Anterior cingulate cortex (tissue), 58 donors: ENCODE results near the gene STK39.

Source experiments
- DNase-seq, 58 donors: peaks; one replicate each; lab custom pipeline; 2025; lab: John Stamatoyannopoulos, UW

The STK39 gene

DNA sequence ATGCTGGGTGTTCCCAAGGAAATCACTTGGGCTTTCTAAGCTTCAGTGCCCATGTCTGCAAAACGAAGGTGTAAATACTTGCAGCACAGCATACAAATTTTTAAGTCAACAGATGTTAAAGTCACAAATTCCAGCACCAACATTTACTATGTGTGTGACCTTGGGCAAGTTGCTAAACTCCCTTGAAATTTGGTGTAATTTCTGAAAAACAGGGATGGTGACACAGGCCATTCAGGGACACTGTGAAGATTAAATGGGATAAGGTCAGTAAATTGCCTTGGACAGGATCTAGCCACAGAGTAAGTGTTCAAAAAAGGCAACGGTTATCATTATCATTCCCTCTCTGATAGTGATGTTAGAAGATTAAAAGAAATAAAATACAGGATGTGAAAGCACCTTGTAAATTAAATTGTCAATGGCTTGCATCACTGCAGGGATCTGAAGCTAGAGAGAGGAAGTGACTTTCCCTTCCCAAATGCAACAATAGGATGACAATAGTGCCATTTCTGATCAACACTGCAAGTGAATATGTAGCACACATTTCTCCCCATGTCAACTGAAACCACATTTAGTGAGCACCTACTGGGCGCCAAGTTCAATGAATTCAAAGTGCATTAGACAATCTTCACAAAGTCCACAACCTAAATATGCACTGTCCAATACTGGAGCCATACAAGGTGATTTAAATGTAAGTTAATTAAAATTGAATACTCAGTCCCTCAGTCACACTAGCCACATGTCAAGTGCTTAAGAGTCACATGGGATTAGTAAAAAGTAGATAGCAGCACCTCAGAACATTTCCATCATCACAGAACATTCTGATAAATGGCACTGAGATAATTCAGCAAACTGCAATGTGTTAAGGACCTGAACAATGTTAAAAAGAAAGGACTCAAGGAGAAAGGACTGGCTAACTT lies 81.2 kb downstream of the STK39 start:
- no peak for DNase-seq

DNA sequence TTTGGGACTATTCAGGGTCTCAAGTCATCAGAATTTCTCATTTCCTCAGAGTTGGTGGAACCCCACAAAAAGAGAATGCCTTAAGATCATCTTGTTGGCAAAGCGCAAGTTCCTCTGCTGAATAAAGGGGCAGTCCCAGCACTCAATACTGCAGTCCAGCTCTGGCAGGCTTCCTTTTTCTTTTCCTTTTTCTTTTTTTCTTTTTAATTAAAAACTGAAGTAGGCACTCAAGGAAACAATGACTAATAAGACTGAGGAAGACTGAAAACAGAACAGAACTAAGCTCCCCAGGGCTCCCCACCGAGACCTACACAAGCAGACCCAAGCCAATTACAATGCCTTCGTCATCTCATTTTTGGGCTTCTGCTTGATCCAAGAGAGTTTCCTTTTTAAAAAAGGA lies 82.0 kb downstream of the STK39 start:
- DNase-seq, result no peak

DNA sequence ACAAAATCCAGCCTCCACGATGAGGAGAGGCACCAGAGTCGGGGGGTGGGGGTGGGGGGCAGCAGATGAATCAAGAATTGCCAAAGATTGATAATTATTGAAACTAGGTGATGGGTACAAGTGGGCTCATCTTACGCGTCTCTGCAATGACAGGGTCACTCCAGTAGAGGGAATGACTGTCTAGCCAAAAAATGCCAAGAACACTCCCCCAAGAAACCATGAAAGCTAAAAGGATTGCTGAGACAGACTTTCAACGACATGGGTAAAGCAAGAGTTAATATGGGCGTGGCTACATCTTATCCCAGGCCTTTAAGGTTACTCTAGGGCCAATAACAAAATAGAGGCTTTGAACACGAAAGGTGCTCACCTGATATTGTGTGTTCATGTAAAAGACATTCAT lies 86.5 kb downstream of the STK39 start:
- DNase-seq, result no peak

DNA sequence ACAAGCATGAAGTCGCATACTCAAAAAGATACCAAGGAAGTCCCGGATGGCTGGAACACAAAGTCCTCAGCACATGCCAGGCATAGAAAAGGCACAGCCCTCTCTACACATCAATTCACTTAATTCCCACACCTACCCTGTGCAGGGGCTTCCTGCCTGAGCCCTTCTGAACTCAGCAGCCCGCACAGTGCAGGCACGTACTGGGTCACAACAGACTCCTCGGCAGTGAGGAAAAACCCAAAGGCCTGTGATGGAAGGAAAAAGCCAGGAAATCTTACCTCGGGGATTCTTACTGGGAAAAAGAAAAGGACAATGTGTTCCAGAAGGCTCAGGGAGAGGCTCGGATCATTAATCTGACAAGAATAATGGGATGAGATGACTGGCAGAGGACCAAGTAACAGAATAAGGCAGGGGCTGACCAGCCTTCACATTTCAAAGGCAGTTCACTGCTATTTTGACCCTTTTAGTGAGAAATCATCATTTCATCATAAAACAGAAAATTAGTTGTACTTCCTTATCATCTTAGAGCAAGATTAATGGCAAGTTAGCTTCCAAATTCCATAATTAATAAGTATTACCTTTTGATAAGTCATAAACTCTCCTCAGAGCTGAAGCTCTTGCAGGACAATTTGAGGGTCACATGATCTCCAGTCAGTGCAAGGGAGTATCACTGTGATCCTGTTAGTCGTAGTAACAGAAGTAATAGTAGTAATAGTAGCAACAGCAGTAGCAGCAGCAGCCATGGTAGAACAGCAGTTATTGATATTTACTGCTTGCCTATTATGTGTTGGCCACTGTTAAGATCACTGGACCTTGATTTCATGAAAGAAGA lies 87.4 kb downstream of the STK39 start:
- no peak for DNase-seq

DNA sequence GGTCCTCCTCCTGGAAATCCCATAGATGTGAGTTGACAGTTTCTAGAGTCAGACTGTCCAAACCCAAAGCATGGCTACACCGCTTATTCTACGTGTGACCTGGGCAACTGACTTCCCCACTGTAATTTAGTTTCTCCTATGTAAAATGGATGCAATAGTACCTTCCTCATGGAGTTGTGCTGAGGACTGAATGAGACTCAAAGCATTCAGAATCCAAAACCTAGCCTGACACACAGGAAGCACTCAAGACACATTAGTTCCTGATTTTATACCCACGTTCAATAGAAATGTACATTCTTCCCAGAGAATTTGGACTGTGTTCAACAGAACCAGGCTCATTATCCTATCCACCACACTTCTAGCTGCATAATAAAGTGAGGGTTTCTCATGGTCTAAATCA lies 88.8 kb downstream of the STK39 start:
- DNase-seq, result no peak

DNA sequence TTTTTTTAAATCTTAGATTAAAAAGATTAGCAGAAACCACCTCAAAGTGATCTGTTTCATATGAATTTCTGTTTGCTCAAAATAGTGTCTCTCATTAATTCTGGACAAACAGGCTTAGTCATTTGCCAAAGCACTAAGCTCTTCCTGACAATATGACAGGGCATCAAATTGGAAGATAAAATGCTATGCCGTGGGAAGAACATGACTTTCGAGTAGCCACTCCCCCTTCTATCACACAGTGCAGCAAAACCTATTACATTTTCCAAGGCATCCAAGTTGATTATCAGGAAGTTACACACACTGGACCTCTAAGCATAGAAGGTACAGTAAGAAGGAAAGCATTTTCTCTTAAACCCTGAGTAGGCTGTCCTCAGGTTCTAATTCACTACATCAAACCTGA lies 89.5 kb downstream of the STK39 start:
- DNase-seq, result no peak

DNA sequence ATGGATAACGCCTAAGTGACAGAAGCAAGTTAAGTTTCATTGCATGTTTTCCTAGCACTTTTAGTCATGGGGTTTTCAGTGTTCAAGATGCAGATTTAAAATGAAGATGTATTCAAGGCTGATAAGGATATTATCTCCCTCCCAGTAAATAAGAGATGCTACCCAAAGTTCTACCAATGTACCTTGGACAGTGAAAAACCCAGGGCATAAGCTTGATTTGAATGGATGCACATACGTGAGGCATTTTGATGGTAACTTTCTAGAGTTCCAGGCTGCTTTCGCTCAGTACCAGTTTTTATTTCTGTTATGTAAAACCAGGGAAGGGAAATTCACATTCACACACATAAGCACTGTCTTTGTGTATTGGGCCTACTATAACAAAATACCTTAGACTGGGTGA lies 90.3 kb downstream of the STK39 start:
- no peak for DNase-seq

DNA sequence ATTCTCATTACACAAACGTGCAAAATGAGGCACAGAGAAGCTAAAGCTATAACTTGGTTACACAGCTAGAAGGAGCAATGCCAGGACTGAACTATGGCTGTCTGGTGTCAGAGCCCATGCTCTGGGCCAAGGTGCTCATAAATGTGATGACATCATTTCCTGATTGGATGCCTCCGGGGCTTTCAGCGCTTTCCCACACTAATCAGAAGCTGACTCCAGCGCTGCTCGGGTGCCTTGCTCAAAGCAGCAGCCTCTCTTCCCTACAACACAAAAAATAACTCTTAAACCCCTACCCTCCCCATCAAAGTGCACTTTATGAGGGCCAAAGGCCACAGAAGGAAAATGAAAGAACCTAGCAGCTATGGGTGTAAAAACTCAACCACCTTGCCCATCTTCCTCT lies 90.7 kb downstream of the STK39 start:
- DNase-seq, result no peak

DNA sequence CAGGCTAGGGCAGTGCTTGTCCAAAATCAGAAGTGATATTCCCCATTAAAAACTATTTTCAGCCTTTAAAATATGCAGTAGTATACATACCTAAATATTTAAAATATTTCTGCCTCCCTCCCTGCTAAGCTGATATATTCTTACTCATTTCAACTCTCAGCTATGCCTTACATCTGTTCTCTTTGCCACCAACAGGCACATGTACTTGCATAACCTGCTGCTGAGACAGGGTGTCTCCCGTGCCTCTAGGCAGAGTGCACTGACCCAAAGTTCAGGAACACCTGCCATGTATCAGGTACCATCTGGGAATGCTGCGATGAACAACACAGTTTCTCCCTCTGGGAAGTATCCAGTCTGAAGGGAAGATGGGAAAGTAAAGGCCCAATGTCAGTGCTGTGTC lies 91.7 kb downstream of the STK39 start:
- no peak for DNase-seq

DNA sequence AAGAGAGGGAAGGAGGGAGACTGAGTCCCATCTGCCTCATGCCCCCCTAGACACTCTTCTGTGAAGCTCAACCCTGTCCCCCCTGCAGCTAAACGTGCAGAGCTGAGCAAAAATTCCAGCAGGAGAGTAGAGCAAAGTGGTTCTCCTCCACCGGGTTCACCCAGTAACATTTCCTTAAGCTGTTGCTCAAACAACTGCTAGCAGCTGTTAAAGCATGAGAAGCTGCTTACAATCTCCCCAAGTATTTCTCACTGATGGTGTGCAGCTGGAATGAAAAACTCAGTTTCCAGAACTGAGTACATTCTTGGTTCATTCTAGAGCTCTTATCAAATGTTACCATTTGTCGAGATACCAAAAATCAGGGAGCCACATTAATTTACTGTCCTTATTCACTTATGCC lies 92.3 kb downstream of the STK39 start:
- no peak for DNase-seq

DNA sequence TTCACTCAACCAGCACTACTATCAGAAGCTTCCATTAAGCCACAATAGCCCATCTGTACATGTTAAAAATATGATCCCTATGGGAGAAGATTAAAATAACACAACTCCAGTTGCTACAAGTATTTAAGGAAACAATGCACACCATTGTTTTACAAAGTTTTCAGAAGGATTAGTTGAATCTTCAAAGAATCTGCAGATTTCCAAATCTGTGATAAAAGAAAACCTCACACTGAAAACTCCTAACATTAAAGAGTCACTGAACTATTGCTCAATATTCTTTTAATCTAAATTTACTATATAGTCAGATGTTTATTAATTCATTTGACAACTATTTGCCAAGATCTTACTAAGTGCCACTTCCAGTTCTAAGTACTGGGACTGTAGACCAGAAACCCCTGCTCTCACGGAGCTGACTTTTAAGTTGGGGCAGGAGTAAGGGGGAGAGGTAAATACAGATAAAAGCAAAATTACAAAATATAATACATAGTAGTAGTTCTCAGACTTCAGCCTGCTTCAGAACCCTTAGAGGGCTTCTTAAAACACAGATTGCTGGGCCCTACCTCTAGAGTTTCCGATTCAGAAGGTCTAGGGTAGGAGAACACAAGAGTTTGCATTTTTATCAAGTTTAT lies 94.4 kb downstream of the STK39 start:
- no peak for DNase-seq

DNA sequence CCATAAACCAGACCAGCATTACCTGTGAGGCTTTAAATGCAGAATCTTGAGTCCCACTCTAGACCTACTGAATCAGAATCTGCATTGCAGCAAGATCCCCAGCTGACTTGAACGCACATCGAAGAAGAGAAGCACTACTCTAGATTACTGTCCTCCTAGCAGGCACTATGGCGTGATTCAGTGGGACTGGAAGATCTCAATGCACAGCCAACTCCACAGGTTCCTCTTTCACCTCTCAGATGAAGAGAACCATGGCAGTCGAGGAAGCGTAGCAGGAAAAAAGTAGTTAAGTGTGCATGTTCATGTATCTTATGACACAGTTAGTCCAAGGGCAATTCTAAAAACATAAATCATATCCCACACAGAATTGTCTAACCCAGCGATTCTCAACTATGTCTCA lies 97.4 kb downstream of the STK39 start:
- no peak for DNase-seq

DNA sequence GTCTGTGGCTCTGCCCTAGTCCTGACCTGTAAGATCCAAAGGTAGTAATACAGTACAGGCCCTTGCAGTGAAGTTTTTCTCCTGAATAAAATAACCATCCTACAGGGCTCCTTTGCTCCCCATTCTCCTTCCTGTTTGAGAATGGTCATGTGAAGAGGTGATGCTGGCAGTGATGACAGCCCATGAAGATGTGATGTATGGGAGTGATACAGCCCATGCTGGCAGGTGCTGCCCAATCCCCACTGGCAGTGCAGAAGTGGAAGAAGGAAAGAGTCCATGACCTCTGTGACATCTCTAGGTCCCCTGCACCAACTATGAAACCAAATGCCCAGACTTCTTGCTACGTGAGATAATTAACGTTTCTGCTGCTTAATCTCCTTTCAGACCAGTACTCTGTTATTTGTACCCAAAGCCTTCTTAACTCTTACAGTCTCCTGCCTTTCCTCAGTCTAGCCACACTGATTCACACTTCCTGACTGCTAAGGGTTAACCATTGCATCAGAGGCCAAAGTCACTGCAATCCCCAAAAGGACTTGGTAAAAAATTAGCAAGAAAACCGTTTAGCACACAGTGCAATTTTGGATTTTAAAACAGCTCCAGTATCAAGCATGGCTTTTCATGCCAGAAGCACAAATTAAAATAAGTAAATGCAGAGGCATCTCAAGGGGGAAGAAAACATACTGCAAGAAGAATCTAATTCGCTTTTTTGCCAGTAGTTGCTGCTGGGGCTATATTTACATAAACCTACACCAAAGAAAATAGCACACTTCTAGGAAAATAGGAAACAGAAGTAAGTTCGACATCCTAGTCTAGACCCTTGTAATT lies 98.0 kb downstream of the STK39 start:
- no peak for DNase-seq

DNA sequence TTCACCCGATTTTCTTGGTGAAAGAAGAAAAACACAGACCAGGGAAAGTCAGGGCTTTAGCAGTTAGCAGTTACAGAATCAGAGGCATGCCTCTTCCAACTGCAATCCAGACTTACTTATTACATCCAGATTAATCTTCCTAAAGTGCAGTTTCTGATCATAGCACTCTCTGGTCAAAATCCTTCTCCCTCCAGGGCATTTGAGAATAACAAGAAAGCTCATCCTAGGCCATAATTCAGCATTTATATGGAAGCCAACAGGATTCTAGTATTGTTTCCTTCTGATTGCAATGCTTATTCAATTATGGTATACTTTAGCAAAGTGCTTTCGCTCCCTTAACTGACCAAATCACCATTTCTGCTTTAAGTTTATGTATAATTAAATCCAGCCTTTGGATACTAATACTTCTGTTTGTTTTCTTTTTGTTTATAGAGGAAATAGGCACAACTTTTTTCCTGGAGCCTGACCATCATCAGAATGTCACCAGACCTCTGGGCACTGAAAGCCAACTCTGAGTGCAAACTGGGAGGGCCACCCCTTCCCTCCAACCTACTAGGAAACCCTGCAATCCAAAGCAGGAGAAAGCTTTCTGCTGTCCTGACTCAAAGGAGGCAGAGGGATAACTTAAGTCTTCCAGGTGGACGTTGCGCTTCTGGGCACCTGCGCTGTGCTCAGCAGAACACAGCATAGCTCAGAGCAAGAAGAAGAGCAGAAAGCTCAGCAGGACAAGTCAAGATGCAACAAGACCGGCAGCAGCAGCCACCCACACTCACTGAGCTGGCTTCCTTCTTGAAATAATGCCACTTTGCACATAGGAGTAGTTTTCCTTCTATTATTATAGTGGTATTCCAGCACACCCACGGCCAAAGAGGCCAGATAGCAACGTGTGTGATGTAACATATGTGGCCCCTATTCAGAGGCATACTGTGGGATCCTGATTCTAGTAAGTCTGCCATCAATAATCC lies 99.3 kb downstream of the STK39 start:
- no peak for DNase-seq

DNA sequence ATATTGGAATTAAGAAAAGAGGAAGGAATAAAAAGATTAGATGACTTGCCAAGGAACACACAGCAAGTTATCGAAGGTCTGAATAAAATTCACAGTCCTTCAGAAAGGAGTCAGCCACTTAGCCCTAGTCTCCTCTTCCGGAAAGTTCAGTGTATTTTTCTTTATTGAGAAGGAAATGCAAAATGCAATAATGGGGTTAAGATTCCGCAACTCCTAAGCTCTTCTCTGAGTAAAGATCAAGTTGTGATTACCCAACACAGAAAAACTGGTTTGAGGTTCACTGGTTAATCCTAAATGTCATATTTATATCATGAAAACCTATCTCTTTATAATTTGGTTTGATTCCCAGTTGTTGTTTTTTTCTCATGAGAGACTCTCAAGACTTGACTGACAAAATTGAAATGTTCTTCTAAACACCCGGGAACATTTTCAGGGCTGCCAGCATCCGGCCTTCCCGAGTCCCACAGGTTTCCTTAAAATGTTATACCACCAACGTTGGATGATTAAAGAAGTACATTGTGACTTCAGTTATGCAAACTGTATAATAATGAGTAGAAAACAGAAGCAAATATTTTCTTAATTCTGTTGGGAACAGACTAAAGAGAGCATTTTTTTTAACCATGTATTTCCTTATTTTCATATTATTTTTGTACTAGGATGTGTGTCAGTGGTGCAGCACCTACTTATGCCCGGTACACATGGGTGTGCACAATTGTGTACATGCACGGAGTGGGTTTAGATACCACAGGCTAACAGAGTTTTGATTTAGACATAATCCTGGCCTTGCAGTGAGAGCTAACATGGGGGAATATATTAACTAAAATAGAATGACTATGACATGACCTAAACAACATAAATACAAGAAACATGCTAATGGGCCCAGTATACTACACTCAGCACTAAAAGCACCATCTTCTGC lies 100.2 kb downstream of the STK39 start:
- peak in 3 of 58 donors; percentile 11 to 17 (median 16) for DNase-seq

DNA sequence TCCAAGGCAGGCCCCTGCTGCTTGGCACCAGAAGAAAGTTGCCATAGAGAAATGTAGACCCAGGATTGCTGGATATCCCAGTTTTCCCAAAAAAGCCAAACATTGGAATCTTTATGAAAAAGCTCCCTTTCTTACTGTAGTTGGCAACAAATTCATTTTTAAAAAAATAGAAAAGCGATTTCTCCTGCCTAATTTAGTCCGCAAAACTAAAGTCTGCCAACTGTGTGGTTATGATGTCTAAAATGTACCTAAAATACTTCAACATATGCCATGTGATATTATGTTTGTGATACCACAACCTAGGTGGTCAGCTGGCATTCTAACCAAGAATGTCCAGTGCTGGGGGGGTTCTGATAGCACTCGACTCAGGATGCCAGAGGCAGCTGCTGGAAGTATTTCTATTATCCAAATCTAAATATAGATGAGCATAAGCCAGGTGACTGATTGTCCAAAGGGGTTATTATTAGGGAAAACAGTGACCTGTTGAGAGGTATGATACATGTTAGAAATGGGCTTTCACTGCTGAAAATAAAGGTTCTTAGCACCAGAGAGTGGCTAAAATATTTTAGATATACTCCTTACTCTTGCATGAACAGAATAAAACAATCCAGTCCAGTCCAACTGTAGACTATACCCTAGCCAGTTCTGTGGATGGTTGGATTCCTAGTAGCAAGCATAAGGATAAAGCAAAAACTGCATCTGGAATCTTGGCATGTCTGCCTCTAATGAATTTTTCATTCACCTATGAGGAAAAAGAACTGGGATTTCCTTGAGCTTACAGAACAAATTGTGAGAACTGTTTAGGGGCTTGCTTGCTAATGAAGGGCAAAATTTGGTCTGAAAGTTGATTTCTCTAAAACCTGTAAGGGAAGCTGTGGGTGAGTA lies 101.7 kb downstream of the STK39 start:
- DNase-seq, result no peak

DNA sequence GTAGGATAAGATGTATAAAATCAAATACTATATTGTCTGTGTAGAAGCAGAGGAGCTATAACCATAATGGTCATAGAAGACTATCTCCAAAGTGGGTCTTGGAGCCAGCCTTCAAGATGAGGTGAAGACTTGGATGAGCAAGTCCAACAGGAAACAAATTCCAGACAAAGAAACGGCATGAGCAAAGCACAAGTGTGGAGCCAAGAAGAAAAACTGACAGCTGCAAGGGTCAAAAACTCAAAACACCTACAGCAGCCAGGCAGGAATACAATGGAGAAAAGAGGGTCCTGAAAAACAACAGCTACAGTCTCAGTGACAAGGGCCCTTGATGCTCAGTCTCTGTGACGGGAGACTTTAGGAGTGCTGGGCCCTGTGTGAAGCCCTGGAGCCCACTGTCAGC lies 102.4 kb downstream of the STK39 start:
- no peak for DNase-seq
